ENCODE data around the gene KDM7A. TPM values are rescaled to one million over a fixed set of nuclear protein-coding genes. Genes with fewer than 3 reads are reported as not detected.

KDM7A gene
- polyA plus RNA-seq, 1 of the 3 experiments (the other 2 are of a cell fraction), result 0.94 TPM

DNA sequence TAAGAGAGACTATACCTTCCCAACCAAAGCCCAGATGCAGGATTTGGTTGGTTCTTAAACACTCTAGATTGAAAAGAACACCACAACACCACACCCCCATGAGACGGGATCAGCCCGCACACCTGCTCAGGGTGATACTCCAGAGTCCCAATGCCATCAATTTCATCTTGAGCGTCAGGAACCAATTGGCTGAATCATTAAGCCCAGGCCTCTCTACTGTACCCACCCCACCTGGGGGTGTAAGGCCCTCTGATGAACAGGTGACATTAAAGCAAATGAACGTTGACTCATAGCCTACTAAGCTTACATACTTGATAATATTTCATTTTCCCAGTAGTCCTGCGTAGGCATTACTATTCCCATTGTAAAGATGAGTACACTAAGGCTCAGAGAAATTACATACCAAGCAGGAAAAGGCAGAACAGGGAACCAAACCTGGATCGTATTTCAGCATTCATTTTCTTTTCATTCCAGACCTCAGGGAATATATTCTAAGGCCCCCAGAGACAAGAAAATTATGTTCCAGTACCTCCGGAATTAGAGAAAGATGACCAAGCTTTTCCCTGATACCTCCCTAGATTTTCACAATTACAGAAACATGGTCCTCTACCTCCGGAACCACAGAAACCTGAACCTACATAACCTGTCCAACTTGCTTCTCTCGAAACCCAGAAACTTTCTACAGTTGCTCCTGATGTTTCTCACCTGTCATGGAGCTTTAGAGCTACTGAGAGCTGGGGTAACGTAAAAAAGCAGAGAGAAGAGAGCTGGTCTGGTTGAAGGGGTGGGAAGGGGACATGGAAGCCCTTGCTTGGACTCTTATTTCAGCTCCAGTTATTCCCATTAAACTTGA, 43.1 kb upstream of the KDM7A start:
- Histone ChIP-seq H3K27me3 (ENCODE audit: insufficient read depth) (peaks cover 15% of the 10 kb centered on the region), H4K20me1 (ENCODE audit: insufficient read depth) (no peaks in the 10 kb centered on the region), H3K79me2 (ENCODE audit: insufficient read depth) (no peaks in the 10 kb centered on the region), H2AFZ (ENCODE audit: low read depth) (no peak overlapping the region), H3K4me2 (no peak overlapping the region), H3F3A (replicated peaks; ENCODE audit: insufficient read depth) (no peaks in the 10 kb centered on the region), H3K9me2 (no peaks in the 10 kb centered on the region), H3K36me3 (replicated peaks in 1 of 2; ENCODE audit: control insufficient read depth in 1 of 2, insufficient read depth in 2 of 2, low read length in 1 of 2) (no peaks in the 10 kb centered on the region), H3K9ac (no peak overlapping the region), H3K4me3 (ENCODE audit: low read depth in 2 of 2, low read length in 1 of 2) (no peak overlapping the region), H3K27ac (ENCODE audit: low read depth in 2 of 2, low read length in 1 of 2) (no peak overlapping the region), H3K9me3 (no peaks in the 10 kb centered on the region), H3K4me1 (ENCODE audit: control insufficient read depth in 1 of 2, insufficient read depth in 2 of 2, low read depth in 1 of 2, low read length in 1 of 2) (no peaks in the 10 kb centered on the region)
- ChIA-PET POLR2A (no interaction called here), CTCF (interaction anchor here (0.5 to 1.0 kb wide), 3 partner anchors 12 to 106 kb away, joined by 3 read pairs; no protein-coding TSS in a partner anchor)
- WGBS (ENCODE audit: low lambda C conversion rate), result 55% methylated on average over 10 of the region's 10 CpGs
- TF ChIP-seq, protein P1, sequence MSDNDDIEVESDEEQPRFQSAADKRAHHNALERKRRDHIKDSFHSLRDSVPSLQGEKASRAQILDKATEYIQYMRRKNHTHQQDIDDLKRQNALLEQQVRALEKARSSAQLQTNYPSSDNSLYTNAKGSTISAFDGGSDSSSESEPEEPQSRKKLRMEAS (IDR thresholded peaks at IDR 0.05; ENCODE audit: low read depth), result no peak
- TF ChIP-seq PBX3 (IDR thresholded peaks at IDR 0.05), result no peak
- DNase-seq, result no peak

- ChIA-PET CTCF (no interaction called here), POLR2A (no interaction called here)
- Histone ChIP-seq H3K9me2 (no peaks in the 10 kb centered on the region), H2AFZ (ENCODE audit: low read depth) (no peak overlapping the region), H3K27me3 (ENCODE audit: insufficient read depth) (peaks cover 15% of the 10 kb centered on the region), H3K4me2 (no peak overlapping the region), H3F3A (replicated peaks; ENCODE audit: insufficient read depth) (no peaks in the 10 kb centered on the region), H3K79me2 (ENCODE audit: insufficient read depth) (no peaks in the 10 kb centered on the region), H3K9ac (no peak overlapping the region), H3K36me3 (replicated peaks in 1 of 2; ENCODE audit: control insufficient read depth in 1 of 2, insufficient read depth in 2 of 2, low read length in 1 of 2) (no peaks in the 10 kb centered on the region), H3K27ac (ENCODE audit: low read depth in 2 of 2, low read length in 1 of 2) (no peak overlapping the region), H3K9me3 (no peaks in the 10 kb centered on the region), H4K20me1 (ENCODE audit: insufficient read depth) (no peaks in the 10 kb centered on the region), H3K4me1 (ENCODE audit: control insufficient read depth in 1 of 2, insufficient read depth in 2 of 2, low read depth in 1 of 2, low read length in 1 of 2) (peaks cover 0 to 6% of the 10 kb centered on the region in 2 experiments; a peak in 1 of 4 replicates), H3K4me3 (ENCODE audit: low read depth in 2 of 2, low read length in 1 of 2) (no peak overlapping the region)
- 44% methylated on average over 4 of the region's 4 CpGs for WGBS (ENCODE audit: low lambda C conversion rate)
- DNase-seq, result no peak
- no peak for TF ChIP-seq TCF12 (IDR thresholded peaks at IDR 0.05)
- no peak for TF ChIP-seq EP300 (IDR thresholded peaks at IDR 0.05; ENCODE audit: borderline replicate concordance in 1 of 2, low read depth in 1 of 2, low read length in 1 of 2)
- TF ChIP-seq FOXM1 (IDR thresholded peaks at IDR 0.05; ENCODE audit: low read depth), result no peak
- no peak for TF ChIP-seq CTCF (IDR thresholded peaks at IDR 0.05)
- no peak for TF ChIP-seq SIN3A (IDR thresholded peaks at IDR 0.05; ENCODE audit: borderline replicate concordance, low read depth, low read length)
- no peak for TF ChIP-seq NFIC (IDR thresholded peaks at IDR 0.05; ENCODE audit: borderline replicate concordance)
- TF ChIP-seq PBX3 (IDR thresholded peaks at IDR 0.05), result no peak
- no peak for TF ChIP-seq YY1 (IDR thresholded peaks at IDR 0.05; ENCODE audit: low read depth)
- TF ChIP-seq, protein P1 (IDR thresholded peaks at IDR 0.05; ENCODE audit: low read depth), result no peak
- TF ChIP-seq EZH2phosphoT487 (IDR thresholded peaks at IDR 0.05; ENCODE audit: borderline replicate concordance, low read depth), result no peak
- no peak for TF ChIP-seq RCOR1 (IDR thresholded peaks at IDR 0.05; ENCODE audit: low read length)
- TF ChIP-seq GATA2 (CRISPR knock-in tag; IDR thresholded peaks at IDR 0.05), result no peak
- TF ChIP-seq USF2 (IDR thresholded peaks at IDR 0.05; ENCODE audit: borderline replicate concordance, low read depth, low read length), result no peak
- no peak for TF ChIP-seq ZBTB33 (IDR thresholded peaks at IDR 0.05; ENCODE audit: borderline replicate concordance, low read depth)
- no peak for TF ChIP-seq USF1 (IDR thresholded peaks at IDR 0.05; ENCODE audit: borderline replicate concordance, low read depth)
These were observed 41.9 kb upstream of the KDM7A start for GRCh38 chr7:140218656-140219055.
